Stimulated activated CD8-positive, alpha-beta memory T cell treated with anti-CD3 and anti-CD28 coated beads, Interleukin-7, amount 100 ng/mL, for 4 hours (primary cell): ENCODE data around the gene ABR.
"Not testable (repeated sequence)": the region's sequence is repeated elsewhere in the genome, so short reads cannot be mapped to it uniquely, and the experiment has no call there.

ENCODE experiments used
- DNase-seq, 2 donors: peaks; one replicate each; pipeline ENCODE4 v3.0.0-alpha.2; 2020; ENCODE audit warnings: low read depth in 2 of 2

The ABR gene

DNA sequence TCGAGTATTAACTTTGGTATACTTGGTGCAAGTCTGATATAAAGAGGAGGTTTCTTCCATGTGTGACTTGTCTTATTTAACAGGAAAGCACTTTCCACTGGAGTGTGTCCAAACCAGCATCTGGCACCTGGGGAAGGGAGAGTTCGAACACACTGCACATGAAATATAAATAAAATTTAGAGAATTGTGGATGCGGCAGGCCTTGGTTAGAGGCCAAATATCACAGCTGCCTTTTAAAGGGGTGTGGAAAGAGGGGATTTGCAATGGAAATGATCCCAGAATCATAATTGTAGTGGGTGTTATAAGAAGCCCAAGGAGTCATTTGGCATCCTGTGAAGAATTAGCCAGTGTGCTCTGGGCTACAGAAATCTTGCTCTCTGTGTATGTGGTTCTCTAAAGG is 195.9 kb downstream of the ABR start:
- no peak for DNase-seq

DNA sequence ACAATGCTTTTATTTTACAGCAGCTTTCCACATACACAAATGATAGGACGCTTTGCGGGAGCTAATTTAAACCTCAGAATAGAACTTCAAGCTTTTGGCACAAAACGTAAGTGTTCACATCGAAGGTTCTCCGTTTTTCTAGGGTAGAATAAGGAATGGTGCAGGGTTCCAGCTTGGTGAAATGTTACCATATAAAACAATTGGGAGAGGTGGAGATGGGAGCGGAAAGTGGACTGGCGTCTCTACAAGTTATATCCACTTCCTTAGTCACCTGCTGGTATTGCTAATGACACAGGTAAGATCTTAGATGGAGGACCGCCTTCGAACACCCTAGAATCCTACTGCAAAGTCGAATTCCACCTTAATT is 198.5 kb downstream of the ABR start:
- no peak for DNase-seq

DNA sequence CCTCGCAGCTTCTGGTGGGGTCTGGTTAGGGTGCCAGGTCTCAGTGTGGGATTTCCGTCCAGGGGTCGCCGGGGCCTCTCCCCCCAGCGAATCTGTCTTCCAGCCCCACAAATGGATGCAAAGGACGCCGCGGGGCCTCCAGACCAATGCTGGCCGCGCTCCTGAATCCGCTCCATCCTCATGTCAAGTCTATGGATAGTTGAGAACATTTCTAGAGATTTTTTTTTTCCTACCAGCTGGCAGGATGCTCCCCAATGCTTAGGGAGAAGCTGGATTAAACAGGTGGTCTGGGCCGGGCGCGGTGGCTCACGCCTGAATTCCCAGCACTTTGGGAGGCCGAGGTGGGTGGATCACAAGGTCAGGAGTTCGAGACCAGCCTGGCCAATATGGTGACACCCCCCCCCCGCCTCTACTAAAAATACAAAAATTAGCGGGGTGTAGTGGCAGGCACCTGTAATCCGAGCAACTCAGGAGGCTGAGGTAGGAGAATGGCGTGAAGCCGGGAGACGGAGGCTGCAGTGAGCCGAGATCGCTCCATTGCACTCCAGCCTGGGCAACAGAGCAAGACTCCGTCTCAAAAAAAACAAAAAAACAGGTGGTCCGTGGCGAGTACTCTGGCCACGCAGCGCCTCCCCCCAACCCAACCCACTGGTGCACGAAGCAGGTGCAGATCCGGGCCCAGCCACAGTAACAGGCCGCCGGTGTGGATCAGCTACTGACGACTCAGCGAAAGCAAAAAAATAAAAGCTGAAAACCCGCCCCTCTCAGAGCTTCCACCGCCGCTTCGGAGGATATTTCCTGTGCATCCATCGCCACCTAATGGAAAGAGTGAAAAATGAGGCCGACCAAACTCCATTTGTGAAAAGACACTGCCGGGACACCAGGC is 199.1 kb downstream of the ABR start:
- DNase-seq, result peak; percentile 58 to 72

DNA sequence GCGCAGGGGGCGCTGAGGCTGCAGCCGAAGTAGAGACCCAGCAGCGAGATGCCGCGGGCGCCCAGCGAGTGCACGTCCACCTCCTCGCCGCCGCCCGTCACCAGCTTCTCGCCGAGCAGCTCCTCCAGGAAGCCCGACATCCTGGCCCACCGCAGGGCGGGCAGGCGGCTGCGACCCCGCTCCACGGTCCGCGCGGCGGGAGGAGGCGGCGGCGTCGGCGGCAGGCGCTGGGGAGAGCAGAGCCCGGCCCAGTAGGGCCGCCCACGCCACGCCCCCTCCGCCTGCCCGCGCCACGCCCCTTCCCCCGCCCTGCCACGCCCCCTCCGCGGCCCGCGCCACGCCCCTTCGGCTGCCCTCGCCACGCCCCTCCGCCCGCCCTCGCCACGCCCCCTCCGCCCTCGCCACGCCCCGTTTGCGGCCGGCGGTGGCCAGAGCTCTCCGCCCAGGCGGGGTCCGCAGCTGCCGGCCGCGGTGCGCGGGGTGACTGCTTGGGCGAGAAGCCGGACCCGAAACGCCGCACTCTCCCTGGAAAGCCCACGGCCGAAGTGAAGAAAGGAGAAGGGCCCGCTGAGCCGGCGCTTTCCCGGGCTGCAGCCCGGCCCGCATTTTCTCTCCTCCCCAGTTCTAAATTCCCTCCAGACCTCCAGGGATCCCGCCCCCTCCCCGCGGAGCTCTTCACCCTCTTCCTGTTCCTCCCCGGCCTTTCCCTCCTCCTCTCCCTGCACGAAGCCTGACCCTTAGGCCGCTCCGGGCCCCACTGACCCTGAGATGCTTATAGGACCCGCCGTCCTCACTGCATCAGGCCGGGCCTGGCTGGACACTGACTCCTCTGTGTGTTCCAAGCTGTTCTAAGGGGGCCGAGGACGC is 200.0 kb downstream of the ABR start, which contains the start of gene NXN:
Gene NXN, minus strand, starts transcription at position 238 of the 867 bp plus-strand sequence.
- DNase-seq, result peak; percentile 75 to 86

DNA sequence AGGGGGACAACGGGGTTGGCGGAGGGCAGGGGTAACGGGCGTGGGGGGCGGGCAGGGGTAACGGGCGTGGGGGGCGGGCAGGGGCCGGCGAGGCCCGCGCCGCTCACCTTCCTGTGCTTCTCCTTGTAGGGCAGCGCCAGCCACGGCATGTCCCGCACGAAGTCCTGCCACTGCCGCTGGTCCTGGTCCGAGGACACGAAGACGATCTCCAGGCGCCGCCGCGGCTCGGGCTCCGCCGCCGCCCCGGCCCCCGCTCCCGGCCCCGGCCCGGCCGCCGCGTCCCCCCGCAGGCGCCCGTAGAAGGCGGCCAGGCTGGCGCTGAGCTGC is 200.6 kb downstream of the ABR start:
- DNase-seq, result no peak

DNA sequence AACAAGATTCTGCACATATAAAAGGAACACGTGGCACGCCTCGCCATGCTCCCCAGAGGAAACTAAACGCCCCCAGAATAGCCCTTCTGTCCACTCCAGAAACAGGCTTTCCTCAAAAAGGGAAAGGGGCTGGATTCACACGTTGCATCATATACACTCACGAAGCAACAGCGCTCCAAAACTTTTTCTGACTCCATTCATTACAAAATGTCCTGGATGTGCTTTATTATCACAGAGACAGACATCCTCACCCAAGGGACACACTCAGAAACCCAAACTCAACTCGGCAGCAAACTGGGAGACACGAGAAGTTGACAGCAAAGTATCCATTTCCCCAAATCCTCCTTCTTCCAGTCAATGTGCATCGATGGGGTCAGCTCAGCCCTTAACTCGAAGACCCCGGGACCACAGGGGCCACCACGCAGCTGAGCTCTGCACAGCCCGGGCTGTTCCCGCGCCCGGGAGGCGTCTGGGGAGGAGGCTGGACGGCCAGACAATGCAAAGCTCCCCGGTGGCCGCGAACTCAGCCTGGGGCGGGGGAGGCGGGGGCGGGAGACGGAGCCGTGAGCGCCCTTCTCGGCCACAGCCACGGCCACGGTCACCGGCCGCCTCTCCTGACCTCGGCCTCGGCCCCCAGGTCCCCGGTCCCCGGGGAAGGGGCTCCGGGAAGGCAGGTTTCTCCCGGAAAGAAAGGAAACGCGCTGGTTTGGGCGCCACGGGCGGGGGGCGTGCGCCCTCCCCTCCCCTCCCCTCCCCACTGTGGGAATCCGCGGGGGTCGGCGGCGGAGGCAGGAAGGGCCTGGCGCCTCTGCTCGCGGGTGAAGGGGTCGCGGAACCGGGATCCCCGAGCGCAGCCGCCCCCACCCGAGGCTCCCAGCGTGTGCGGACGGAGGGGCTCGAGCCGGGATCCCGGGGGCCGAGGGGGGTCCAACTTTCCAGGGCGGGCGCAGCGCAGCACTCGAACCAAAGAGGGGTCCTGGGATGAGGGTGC is 201.4 kb downstream of the ABR start:
- DNase-seq, result peak in 1 of 2 donors; percentile 1

DNA sequence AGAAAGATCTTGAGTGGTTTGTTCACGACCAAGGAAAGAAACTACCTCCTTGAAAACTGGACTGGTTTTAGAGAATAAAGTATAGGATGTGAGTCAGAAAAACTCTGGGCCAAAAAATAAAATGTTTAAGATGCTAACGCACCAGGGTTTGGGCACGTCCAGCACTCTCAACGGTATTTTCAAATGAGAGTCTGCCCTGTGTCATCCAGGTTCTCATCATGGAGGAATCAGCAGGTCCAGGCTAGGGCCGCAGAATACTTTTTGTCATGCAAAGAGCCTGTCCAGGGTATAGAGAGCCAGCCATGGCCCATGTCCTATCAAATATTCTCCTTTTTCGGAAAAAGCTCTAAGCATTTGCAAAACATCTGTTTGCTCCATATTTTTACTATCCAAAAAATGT is 202.6 kb downstream of the ABR start:
- no peak for DNase-seq

GRCh38 chr17:976312-976711 is 203.5 kb downstream of the ABR start:
- DNase-seq, result no peak

- DNase-seq, result no peak
These were observed 204.3 kb downstream of the ABR start for GRCh38 chr17:975371-975915.

DNA sequence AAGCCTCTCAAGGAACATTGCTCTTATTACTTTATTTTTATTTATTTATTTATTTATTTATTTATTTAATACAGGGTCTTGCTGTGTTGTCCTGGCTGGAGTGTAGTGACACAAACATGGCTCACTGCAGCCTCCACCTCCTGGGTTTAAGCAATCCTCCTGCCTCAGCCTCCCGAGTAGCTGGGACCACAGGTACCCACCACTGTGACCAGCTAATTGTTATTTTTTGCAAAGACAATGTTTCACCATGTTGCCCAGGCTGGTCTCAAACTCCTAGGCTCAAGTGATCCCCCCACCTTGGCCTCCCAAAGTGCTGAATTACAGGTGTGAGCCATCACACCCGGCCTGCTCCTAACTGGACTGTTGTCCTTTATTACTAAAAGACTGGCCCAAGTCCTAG is 205.0 kb downstream of the ABR start:
- DNase-seq, result not testable (repeated sequence)

GRCh38 chr17:973053-973452 is 206.7 kb downstream of the ABR start:
- no peak for DNase-seq

DNA sequence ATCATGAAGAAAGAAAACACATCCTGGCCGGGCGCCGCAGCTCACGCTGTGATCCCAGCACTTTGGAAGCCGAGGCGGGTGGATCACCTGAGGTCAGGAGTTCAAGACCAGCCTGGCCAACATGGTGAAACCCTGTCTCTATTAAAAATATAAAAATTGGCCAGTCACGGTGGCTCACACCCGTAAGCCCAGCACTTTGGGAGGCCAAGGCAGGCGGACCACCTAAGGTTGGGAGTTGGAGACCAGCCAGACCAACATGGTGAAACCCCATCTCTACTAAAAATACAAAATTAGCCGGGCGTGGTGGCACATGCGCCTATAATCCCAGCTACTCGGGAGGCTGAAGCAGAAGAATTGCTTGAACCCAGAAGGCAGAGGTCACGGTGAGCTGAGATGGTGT is 207.9 kb downstream of the ABR start:
- DNase-seq, result not testable (repeated sequence)

DNA sequence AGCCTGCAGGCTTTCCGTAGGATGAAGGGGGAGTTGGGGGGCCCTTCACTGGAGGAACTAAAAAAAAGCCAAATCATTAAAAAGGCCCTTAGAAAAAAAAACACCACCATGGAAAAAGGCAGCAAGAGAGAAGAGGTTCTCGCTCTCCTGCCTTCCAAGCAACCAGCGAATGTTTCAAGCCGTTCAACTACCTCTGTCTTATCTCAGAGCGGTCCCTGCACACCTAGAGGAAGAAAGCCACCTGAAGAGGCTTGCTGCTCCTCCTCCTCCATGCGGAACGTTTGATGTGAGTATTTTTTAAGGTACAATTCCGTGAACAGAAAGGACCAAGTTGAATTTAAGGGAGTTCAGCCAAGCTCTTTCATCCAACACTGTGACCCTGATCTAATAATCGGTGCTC is 209.4 kb downstream of the ABR start:
- DNase-seq, result no peak

GRCh38 chr17:969811-970355 is 209.9 kb downstream of the ABR start:
- no peak for DNase-seq

DNA sequence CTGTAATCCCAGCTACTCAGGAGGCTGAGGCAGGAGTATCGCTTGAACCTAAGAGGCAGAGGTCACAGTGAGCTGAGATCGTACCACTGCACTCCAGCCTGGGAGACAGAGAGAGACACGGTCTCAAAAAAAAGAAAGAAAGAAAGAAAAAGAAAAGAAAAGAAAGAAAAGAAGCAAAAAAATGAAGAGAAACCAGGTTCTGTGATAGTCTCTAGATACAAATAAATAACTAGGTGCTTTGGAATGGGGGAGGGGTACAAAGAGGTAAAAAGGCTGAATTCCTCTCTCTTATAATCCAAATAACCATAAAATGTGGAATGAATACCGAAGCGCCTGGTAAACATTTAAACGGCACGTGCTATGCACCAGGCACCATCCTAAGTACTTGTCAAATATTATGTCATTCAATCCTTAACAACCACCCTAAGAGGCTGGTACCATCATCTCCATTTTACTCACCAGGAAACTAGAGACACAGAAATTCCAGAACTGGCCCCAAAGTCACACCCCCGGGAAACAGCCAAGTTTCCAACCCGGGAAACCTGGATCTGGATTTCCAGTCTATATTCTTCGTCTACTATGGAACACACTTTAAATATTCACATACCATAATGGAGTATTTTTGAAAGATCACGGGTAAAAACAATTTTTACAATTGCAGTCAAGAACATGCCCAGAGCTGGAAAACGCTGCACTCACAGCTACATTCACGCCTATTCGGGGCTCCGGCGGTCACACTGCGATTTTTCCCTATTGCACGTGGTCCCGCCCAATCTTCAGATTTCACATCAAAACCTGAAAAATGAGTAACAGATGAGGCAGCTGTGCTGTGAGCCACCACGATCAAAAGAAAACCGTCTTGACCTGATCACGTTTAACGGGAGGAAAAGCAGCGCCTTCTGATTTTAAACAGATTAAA is 210.7 kb downstream of the ABR start:
- DNase-seq, result no peak

- no peak for DNase-seq
These were observed 212.7 kb downstream of the ABR start for GRCh38 chr17:967122-967521.

DNA sequence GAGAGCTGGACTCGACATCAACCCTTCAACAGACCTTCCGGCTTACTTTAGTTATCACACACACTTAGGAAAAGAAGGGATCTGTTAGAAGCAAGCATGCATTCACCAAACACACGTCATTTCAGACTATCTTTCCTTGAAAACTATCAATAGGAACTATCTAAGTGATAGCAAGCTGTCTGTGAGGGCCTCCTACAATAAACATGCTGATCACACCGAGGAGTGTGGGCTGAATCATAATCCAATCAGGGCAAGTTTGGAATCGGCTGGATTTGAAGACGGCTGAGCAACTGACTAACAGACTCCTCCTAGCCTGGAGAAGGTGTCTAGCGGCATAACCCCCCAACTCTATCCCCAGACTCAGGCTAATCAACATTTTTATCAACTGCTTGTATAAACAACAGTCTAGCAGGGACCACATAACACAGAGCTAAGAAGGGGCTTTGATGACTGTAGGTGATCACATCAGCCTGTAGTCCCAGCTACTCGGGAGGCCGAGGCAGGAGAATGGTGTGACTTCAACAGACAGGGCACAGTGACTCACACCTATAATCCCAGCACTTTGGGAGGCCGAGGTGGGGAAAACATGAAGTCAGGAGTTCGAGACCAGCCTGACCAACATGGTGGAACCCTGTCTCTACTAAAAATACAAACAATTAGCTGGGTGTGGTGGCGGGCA is 214.3 kb downstream of the ABR start:
- no peak for DNase-seq

- no peak for DNase-seq
These were observed 214.9 kb downstream of the ABR start for GRCh38 chr17:964876-965275.

GRCh38 chr17:962670-963069 is 217.1 kb downstream of the ABR start:
- no peak for DNase-seq
